GM12865 (cell line): ENCODE measurements around the gene ECEL1.

ENCODE experiments used
- DNase-seq: peaks from one replicate; pipeline ENCODE4 v3.0.0; 2010; ENCODE audit warnings: low read depth
- H3K4me3 ChIP-seq: 2 replicates; pipeline ENCODE4 v1.5.1; 2011; ENCODE audit warnings: mild to moderate bottlenecking, low read depth, low read length, control low read depth
- TF ChIP-seq, protein P1 (sequence below): IDR thresholded peaks from 2 replicates; pipeline ENCODE4 v1.5.1; 2011; ENCODE audit warnings: low read length, control low read depth, low read depth, inconsistent platforms; ENCODE audit not compliant: insufficient read depth; ENCODE audit errors: missing control alignments

Gene ECEL1

DNA sequence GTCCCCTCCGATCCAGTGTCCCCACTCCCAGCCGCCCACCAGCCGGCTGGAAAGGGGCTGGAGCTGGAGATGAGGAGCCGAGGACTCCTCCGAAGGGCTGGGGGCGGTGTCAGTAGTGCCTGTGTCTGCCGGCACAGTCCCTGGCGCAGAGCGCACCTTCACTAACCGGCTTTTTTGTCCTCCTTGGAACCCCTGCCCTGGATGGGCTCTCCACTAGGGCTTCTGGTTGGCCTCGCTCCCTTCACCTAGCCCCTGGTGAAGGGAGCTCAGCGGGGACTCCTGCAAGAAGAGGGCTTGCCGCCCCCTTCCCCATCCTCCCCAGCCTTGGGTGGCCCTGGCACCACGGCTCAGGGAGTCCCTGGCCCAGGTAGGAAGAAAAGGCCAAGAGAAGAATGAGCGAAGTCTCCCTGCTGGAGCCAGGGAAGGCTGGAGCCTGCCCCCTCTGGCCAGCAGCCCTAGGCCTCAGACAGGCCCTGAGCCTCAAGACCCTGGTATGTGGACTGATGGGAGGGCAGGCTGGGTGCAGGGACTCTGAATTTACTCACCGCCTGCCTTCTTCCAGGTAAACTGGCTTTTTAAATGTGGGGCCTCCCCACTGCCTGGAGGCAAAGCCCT, 570 bp upstream of the ECEL1 start:
- no peak for DNase-seq
- no peak overlapping the region for H3K4me3 ChIP-seq
- TF ChIP-seq, protein P1, sequence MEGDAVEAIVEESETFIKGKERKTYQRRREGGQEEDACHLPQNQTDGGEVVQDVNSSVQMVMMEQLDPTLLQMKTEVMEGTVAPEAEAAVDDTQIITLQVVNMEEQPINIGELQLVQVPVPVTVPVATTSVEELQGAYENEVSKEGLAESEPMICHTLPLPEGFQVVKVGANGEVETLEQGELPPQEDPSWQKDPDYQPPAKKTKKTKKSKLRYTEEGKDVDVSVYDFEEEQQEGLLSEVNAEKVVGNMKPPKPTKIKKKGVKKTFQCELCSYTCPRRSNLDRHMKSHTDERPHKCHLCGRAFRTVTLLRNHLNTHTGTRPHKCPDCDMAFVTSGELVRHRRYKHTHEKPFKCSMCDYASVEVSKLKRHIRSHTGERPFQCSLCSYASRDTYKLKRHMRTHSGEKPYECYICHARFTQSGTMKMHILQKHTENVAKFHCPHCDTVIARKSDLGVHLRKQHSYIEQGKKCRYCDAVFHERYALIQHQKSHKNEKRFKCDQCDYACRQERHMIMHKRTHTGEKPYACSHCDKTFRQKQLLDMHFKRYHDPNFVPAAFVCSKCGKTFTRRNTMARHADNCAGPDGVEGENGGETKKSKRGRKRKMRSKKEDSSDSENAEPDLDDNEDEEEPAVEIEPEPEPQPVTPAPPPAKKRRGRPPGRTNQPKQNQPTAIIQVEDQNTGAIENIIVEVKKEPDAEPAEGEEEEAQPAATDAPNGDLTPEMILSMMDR, result no peak

DNA sequence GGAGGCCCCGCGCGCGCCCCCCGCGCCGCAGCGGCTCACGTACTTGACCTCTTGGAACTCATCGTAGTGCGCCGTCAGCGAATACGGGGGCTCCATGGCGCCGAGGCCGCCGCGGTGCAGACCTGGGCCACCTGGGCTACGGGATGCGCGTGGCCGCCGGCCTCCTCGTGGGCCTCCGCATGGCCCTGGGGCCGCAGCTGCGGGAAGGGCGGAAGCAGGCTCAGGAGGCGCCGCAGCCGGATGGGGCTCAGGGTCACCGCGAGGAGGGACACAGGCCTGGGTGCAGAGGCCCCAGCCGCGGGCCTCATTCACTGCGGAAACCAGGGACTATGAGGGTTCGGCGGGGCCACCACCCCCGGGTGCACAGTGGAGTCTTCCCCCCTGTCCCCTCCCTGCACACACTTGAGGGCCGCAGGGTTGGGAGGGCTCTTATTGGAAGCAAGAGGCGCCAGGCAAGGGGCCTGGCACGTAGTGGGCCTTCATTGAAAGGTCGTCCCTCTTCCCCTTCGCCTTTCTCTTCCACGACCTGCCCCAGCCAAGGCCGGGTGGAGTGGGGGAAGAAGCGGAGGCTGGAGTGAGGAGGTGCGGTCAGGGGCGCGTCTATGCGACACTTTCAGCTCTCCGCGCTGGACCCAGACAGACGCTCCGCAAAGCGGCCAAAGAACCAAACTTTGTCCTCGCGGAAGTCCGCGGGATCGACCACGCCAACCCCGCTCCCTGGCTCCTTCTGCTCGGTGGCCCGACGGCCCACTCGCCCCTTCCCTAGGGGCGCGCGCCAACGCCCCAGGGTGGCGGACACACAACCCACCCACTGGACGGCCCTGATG, 863 bp downstream of the ECEL1 start:
- no peak overlapping the region for H3K4me3 ChIP-seq
- TF ChIP-seq, protein P1, result no peak
- no peak for DNase-seq

DNA sequence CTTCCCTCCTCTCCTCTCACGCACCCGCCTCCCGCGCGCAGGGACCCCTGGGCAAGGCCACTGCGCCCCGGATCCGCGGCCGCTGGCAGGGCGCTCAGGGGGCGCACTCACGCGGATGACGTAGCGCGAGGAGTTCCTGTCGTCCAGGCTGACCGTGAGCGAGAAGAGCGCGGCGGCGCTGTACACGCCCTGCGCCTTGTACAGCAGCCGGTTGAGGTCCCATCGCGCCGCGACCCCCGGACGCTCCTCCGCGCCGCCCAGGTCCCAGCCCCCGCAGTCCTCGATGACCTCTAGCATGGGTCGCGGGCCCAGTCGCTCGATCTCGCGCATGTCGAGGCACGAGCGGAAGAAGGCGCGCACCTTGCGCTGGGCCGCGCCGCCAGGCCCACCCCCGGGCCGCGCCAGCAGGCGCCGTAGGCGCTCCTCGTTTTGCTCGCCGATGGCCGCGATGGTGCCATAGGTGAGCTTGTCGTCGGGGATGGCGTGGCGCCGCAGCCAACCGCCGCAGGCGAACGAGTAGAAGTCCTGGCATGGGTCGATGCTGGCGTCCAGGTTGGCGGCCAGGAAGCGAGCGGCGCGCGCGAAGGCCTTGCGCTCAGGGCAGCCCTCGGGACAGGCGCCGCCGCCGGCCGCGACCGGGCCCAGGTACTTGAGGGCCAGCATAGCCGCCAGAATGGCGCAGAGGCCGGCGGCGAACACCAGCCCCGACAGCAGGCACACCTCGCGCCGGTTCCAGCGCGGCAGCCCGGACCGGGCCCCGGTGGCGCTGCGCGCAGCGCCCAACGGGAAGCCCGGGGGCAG, 1.7 kb downstream of the ECEL1 start:
- DNase-seq, result no peak
- TF ChIP-seq, protein P1, result no peak
- H3K4me3 ChIP-seq, result no peak overlapping the region

DNA sequence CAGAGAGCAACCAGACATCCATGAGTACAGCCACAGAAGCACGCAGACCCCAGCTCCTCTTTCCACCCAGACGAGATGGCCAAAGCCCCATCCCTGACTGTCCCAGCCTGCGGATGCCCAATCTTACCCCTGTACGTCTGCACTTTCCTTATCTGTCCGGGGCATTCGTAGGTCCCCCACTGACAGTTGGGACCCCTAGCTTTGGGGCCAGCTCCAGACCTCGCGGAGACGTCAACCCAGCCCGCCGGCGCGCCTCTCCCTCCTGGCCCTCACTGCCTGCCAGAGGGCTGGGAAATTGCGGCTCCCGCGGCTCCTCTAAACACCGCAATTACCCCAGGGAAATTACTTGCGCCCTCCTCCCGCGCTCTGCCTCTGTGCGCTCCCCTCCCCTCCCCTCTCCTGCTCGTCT, 2.3 kb downstream of the ECEL1 start:
- TF ChIP-seq, protein P1, result no peak
- DNase-seq, result no peak
- no peak overlapping the region for H3K4me3 ChIP-seq

DNA sequence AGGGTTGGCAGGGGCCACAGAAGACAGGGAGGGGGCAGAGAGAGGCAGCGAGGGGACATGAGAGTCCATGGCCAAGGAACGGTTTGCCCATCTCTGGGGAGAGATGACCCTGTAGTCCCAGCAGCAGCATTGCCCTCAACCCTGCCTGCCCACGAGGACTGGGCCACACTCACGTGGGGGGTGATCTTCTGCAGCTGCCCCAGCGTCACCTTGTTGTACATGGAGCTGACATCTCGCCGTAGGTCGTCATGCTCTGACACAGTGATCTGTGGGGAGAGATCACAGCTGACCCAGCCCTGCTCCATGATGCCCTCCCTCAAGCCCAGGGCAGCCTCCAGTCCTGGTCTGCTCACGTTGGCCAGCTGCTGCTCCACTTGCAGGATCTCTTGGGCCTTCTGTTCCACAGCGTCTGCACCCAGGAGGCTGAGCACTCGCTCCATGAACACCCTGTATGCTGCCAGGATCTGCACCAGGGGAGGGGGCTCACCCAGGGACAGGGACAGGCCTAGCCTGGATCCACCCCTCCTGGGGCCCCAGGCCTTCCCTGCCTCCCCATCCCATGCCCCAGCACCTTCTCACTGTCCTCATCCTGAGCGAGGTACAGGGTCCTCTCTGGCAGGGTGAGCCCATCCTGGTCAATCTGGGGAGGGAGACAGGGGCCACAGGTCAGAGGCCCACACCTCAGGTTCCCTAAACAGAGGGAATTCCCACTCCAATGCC, 2.8 kb downstream of the ECEL1 start:
- TF ChIP-seq, protein P1, result no peak
- H3K4me3 ChIP-seq, result no peak overlapping the region
- DNase-seq, result no peak

DNA sequence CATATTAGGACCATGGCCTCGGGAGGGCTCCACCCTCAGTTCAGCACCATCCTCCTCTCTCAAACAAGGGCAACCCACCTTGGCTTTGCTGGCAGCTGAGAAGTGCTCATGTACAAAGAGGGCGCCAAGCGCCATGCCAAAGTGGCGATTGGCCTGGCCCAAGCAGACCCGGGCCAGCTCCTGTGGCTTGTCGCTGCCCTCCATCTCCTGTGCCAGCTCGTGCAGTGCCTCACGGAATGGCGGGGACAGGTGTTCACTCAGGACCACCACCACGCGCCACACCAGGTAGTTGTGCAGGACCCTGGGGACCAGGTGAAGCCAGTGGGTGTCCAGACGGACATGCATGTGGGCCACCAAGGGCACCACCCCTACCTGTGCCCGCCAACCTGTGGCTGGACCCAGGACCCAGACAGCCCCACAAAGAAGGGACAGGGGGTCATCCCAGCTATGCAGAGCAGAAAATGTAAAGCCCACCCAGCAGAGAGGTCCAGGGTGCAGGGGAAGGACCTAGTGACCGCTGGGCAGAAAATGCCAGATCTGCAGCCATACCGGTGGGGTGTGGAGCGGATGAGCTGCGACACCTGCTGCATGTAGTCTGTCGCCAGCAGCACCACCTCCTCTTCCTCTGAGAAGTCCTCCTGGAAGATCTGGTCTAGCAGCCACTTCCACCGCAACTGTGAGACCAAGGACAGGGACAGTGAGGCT, 3.6 kb downstream of the ECEL1 start:
- TF ChIP-seq, protein P1, result no peak
- H3K4me3 ChIP-seq, result no peak overlapping the region
- no peak for DNase-seq
